ENCODE results near the gene KRT81.
"Not testable (repeated sequence)": the region's sequence is repeated elsewhere in the genome, so short reads cannot be mapped to it uniquely, and the experiment has no call there.

Gene KRT81

GRCh38 chr12:52274521-52275120, 16.7 kb downstream of the KRT81 start, which contains the start of gene KRT86:
Gene KRT86 (plus strand): TSS chr12:52274645. CDS start chr12:52301917, 27,272 bp downstream.
- DNase-seq (ENCODE audit: low spot score): peak; percentile 55

DNA sequence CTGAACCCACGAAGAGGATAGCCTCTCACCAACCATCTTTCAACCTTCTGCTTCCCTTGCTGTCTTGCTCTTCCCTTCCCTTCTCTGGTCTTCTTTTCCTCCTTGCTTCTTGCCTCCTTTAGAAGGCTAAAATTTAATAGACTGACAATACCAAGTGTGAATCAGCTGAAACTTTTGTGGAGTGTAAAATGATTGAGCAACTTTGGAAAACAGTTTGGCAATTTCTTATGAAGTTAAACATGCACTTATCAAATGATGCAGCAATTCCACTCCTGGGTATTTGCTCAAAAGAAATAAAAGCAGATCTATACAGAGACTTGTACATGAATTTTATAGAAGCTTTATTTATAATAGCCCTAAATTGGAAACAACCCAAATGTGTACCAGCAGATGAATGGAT, 20.2 kb downstream of the KRT81 start:
- no peak for DNase-seq (ENCODE audit: low spot score)

- DNase-seq (ENCODE audit: low spot score): peak; percentile 30
These were observed 20.7 kb downstream of the KRT81 start for GRCh38 chr12:52270541-52271070.

- no peak for DNase-seq (ENCODE audit: low spot score)
These were observed 23.1 kb downstream of the KRT81 start for GRCh38 chr12:52268212-52268611.

- no peak for DNase-seq (ENCODE audit: low spot score)
These were observed 23.6 kb downstream of the KRT81 start for GRCh38 chr12:52267699-52268098.

DNA sequence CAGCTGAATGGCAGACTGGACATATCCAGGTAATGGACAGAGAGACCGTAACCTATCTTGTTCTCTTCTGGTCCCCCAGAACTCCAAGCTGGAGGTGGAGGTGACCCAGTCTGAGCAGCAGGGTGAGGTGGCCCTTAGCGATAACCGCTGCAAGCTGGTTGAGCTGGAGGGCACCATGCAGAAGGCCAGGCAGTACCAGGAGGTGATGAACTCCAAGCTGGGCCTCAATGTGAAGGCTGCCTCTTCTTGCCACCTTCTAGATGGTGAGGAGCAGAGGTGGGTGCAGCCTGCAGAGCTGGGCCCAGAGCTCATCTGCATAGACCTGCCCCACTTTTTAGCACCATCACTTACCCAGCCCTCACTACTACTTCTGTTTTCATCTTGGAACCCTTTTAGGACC, 24.1 kb downstream of the KRT81 start:
- DNase-seq (ENCODE audit: low spot score): peak; percentile 30

GRCh38 chr12:52266514-52266913, 24.8 kb downstream of the KRT81 start:
- peak; percentile 38 for DNase-seq (ENCODE audit: low spot score)

GRCh38 chr12:52264435-52264825, 26.9 kb downstream of the KRT81 start:
- no peak for DNase-seq (ENCODE audit: low spot score)

- DNase-seq (ENCODE audit: low spot score): no peak
These were observed 27.4 kb downstream of the KRT81 start for GRCh38 chr12:52263761-52264434.

GRCh38 chr12:52262286-52262685, 29.0 kb downstream of the KRT81 start:
- DNase-seq (ENCODE audit: low spot score): no peak

DNA sequence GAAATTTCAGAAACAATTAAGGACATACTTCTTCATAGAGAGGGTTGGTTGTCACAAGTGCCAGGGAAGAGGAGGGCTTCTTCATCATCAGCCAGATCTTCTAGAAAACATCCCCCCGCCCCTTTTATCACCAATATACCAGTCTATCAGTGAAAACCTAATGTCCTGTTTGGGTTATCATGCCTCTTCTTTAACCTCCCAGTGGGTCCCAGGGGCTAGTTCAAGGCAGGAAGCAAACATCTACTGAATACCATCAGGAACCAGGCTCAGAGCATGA, 30.2 kb downstream of the KRT81 start:
- no peak for DNase-seq (ENCODE audit: low spot score)

DNA sequence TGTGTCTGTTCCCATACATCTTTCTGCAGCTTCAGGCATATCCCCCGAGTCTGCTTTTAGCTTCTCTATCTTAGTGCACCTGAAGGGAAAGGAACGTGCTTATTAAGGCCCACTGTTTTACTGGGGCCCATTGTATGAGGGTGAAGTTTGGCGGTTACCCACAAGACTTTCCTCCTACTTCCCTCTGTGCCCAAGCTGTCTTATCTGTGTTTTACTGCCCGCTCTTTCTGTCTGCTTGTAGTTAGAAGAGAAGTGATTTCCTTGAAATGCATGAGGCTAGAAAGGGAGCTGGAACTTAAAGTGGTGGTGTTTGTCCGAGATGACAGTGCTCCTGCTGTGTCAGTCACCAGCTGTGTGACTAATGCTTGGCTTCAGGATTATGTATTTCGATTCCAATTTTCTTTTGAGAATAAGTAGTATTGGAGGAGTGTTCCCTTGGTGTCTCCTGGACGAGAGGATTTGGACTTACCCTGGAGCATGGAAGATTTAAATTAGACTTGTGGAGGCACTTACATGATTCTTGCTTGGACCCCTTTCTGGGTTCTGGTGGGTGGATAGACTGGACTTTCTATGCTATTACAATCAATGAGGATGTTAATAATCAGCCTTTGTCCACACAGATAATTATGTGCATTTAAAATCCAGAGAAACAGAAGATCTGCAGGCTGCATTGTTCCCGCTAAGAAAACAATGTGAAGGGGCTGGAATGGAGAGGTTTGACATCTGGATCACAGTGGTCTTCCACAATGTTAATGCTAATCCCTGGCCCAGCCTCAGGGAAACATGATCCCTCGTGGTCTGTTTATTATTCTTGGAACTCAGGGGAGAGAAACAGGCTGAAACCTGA, 30.8 kb downstream of the KRT81 start:
- DNase-seq (ENCODE audit: low spot score): no peak

- no peak for DNase-seq (ENCODE audit: low spot score)
These were observed 31.6 kb downstream of the KRT81 start for GRCh38 chr12:52259657-52260243.

DNA sequence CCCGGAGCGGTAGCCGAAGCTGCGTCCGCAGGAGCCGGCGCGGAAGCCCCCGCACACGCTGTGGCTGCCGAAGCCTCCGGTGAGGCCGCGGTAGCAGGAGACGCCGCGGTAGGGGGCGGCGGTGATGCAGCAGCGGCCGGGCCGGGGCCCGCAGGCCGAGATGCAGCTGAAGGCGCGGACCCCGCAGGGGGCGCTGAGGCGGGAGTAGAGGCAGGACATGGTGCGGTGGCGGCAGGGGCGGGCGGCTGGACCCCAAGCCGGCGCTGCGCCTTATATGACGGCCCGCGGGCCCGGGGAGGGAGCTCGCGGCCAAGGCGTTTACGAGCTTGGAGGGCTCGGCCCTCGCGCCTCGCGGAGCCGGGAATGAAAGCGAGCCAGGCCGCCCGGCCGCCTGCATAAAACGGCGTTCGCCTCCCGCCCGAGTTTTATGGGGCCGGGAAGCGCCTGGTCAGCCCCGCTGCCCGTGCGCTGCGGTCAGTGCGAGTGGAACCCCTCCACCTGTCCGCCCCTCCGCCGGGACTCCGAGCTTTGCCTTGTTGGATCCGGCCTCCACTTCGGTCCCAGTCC, 32.9 kb downstream of the KRT81 start:
- peak; percentile 67 for DNase-seq (ENCODE audit: low spot score)

- not testable (repeated sequence) for DNase-seq (ENCODE audit: low spot score)
These were observed 33.4 kb downstream of the KRT81 start for GRCh38 chr12:52257922-52258321.

GRCh38 chr12:52257074-52257551, 34.2 kb downstream of the KRT81 start:
- peak; percentile 38 for DNase-seq (ENCODE audit: low spot score)

DNA sequence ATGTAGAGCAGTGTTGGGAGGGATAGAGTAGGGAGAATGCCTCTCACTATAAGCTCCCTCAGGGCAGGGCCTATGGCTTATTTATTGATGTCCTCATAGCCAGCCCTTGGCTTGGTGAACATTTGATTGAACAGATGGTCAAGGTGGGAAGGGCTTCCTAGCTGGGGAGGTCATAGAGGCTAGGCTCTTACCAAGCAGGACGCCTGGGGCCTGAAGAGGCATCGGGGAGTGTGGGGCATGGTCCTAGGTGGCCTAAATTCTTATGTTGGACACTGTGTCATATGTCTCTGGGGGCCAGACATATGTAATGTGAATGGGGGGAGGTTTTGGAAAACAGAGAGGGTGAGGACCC, 34.8 kb downstream of the KRT81 start:
- peak; percentile 36 for DNase-seq (ENCODE audit: low spot score)

GRCh38 chr12:52255926-52256583, 35.3 kb downstream of the KRT81 start:
- peak; percentile 28 for DNase-seq (ENCODE audit: low spot score)

DNA sequence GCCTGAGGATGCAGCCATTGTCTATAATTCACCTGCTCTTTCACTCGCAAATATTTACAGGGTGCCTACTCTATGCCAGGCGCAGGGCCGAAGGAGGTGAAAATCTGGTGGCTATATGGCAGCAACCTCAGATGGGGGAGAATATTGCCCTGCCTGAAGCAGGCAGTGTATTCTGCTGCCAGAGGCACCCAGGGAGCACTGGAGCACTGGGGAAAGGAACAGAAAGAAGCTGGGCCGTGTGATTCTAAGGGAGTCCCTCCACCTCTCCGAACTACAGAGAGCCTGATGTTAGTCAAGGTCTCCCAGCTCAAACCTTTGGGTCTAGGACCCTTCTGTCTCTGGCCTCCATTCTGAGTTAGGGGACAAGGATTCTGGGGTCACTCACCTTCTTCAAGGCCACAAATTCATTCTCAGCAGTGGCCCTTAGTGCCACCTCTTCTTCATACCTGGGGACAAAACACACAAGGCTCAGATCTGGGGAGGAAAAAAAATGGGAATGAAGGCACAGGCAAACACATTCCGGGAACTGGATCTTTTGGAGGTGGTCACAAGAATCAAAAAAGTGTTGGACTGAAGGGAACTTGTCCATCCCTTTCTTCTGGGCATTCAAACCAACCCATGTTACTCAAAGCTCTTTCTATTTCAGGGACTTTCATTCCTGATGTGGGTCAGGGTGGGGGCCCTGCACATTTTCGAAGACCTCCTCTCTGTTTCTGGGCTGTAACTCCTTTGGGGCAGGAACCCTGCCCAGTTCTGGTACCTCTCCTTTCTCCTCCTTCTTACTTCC, 36.2 kb downstream of the KRT81 start:
- DNase-seq (ENCODE audit: low spot score): peak; percentile 14

DNA sequence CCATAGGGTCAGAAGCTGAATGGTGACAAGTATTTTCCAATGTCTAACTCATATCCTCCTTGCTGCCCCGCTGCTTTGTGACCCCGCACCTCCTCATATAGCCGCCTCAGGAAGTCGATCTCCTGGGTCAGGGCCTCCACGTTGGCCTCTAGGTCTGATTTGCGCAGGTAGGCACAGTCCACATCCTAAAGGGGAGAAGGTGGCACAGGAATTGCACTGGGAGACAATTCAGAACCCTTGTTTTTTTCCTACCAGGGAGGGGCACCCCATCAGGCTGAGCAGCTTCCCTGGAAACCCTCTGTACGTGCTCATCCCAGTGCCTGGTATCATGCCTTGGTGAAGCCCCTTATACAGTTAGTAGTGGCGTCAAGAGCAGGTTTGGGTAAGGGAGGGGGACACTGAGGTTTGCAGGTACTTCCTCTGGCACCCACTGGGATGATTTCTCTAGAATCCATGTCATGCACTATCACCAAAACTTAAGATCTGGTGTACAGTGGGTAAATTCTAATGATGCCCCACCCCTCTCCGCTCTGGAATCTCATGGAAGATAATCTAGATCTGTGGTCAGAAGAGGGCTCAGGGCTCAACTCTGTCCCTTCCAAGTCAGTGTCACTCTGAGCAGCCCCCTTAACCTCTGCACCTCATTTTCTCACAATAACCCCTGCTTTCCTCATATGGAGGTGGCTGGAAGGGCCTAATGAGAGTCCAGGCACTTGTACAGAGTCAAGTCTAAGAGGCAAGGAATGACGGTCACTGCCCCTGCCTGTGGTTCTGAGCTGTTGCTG, 37.0 kb downstream of the KRT81 start:
- peak; percentile 17 for DNase-seq (ENCODE audit: low spot score)

Data from left forelimb (tissue), 1 donor.